OCI-LY7 (cell line): ENCODE data around the gene TNKS1BP1. TPM values are rescaled to one million over a fixed set of nuclear protein-coding genes. Genes with fewer than 3 reads are reported as not detected.

Source experiments
- BruUV-seq: library from RNA; stranded (reverse); fragments of 400-500 nt; replicated peaks from 2 replicates; lab custom pipeline; 2021; lab: Mats Ljungman, UMichigan
- CTCF ChIA-PET: fragments of 300-600 bp; sonication (Branson Sonifier 250); formaldehyde crosslinking; loops from one replicate; lab custom pipeline; 2022; ENCODE audit warnings: antibody characterized with exemption; ENCODE audit not compliant: unreplicated experiment; lab: Charles Lee
- POLR2A ChIA-PET: fragments of 300-600 bp; sonication (Branson Sonifier 250); formaldehyde crosslinking; loops from one replicate; lab custom pipeline; 2022; ENCODE audit warnings: antibody characterized with exemption; lab: Charles Lee
- DNase-seq: peaks from one replicate; pipeline ENCODE4 v3.0.0-alpha.2; 2015; ENCODE audit warnings: low spot score
- H2AFZ ChIP-seq: fragments of 200-600 bp; sonication (generic), shearing (Covaris generic); 2 replicates; pipeline ENCODE4 v1.6.1; 2014; ENCODE audit warnings: mild to moderate bottlenecking, antibody characterized with exemption, low read length, moderate library complexity
- H3K27ac ChIP-seq: fragments of 200-600 bp; sonication (generic); 2 replicates; pipeline ENCODE4 v1.5.1; 2014; ENCODE audit warnings: mixed run types, low read depth, mild to moderate bottlenecking, moderate library complexity, low read length, inconsistent platforms; ENCODE audit not compliant: poor library complexity, severe bottlenecking
- H3K36me3 ChIP-seq: fragments of 200-600 bp; sonication (generic); 2 replicates; pipeline ENCODE4 v1.6.1; 2014; ENCODE audit warnings: mild to moderate bottlenecking, antibody characterized with exemption, low read length, moderate library complexity, mixed read lengths; ENCODE audit not compliant: insufficient read depth
- H3K4me1 ChIP-seq: fragments of 200-600 bp; sonication (generic); 2 replicates; pipeline ENCODE4 v1.5.1; 2014; ENCODE audit warnings: mild to moderate bottlenecking, low read length; ENCODE audit not compliant: insufficient read depth, poor library complexity, severe bottlenecking
- H3K4me2 ChIP-seq: fragments of 200-600 bp; sonication (generic); 2 replicates; pipeline ENCODE4 v1.6.1; 2014; ENCODE audit warnings: mild to moderate bottlenecking, low read length
- H3K4me3 ChIP-seq: fragments of 200-600 bp; sonication (generic); 2 replicates; pipeline ENCODE4 v1.5.1; 2014; ENCODE audit warnings: mild to moderate bottlenecking, low read depth, low read length; ENCODE audit not compliant: poor library complexity, severe bottlenecking
- H3K79me2 ChIP-seq: fragments of 200-600 bp; sonication (generic); 2 replicates; pipeline ENCODE4 v1.6.1; 2016; ENCODE audit warnings: low read depth, mild to moderate bottlenecking, low read length, moderate library complexity, mixed read lengths; ENCODE audit not compliant: insufficient read depth
- H3K9me2 ChIP-seq: fragments of 200-600 bp; sonication (generic); 2 replicates; pipeline ENCODE4 v1.6.1; 2016; ENCODE audit warnings: mild to moderate bottlenecking, low read length, mixed read lengths; ENCODE audit not compliant: insufficient read depth
- H3K9me3 ChIP-seq: fragments of 200-600 bp; sonication (generic); 2 replicates; pipeline ENCODE4 v1.6.1; 2014; ENCODE audit warnings: mild to moderate bottlenecking, mixed run types, low read length, mixed read lengths
- H4K20me1 ChIP-seq: fragments of 200-600 bp; sonication (generic); 2 replicates; pipeline ENCODE4 v1.6.1; 2014; ENCODE audit warnings: mild to moderate bottlenecking, antibody characterized with exemption, low read length, moderate library complexity, mixed read lengths; ENCODE audit not compliant: insufficient read depth
- CTCF ChIP-seq: fragments of 200-600 bp; sonication (generic); conservative IDR thresholded peaks from 2 replicates; pipeline ENCODE4 v1.5.1; 2014; ENCODE audit warnings: mild to moderate bottlenecking, antibody characterized with exemption, low read length, moderate library complexity, mixed read lengths
- EZH2phosphoT487 ChIP-seq: fragments of 200-600 bp; sonication (generic); IDR thresholded peaks from 2 replicates; pipeline ENCODE4 v1.6.1; 2018; ENCODE audit warnings: low read depth, borderline replicate concordance, mild to moderate bottlenecking, mixed run types, antibody characterized with exemption, low read length, moderate library complexity, mixed read lengths
- intact Hi-C: fragments of 100-400 bp; cut with micrococcal nuclease; formaldehyde crosslinking; loops from one replicate; pipeline ENCODE4 v1.10.0; 2022; ENCODE audit not compliant: unreplicated experiment
- total RNA-seq, 2 experiments: library from RNA; depleted of rRNA in 1 of 2; stranded (reverse); fragments of >200 nt in 1 of 2; shearing (Covaris generic) in 1 of 2; gene quantifications; 2 replicates each; pipeline ENCODE4 v1.2.3, GENCODE V29; 2014 to 2022

TNKS1BP1 gene
- total RNA-seq, 2 experiments from 2014 or later, result 5.3 to 16.4 TPM

- intact Hi-C loops, result no loop called here
- H3K9me2 ChIP-seq, result no peaks in the 10 kb centered on the region
- DNase-seq, result no peak
- H3K9me3 ChIP-seq, result no peaks in the 10 kb centered on the region
- no TSS peak for BruUV-seq
- TF ChIP-seq CTCF (no peak), EZH2phosphoT487 (no peak)
- H3K4me2 ChIP-seq, result no peak overlapping the region
- ChIA-PET POLR2A (interaction anchor here (0.6 kb wide), 2 partner anchors 13 to 70 kb away, joined by 4 to 5 read pairs; no protein-coding TSS in a partner anchor), CTCF (no interaction called here)
- H4K20me1 ChIP-seq, result no peaks in the 10 kb centered on the region
- no peaks in the 10 kb centered on the region for H3K79me2 ChIP-seq
- H3K4me3 ChIP-seq, result no peak overlapping the region
- H3K4me1 ChIP-seq, result no peaks in the 10 kb centered on the region
- no peak overlapping the region for H2AFZ ChIP-seq
- H3K36me3 ChIP-seq, result peaks cover 12% of the 10 kb centered on the region; the same call in 1 of the 2 replicates
- H3K27ac ChIP-seq, result no peak overlapping the region
These were observed 8.7 kb downstream of the TNKS1BP1 start for GRCh38 chr11:57316017-57316416.

GRCh38 chr11:57315491-57315890, 9.3 kb downstream of the TNKS1BP1 start:
- H3K36me3 ChIP-seq, result peaks cover 12% of the 10 kb centered on the region; the same call in 1 of the 2 replicates
- intact Hi-C loops, result no loop called here
- H3K4me3 ChIP-seq, result no peak overlapping the region
- no TSS peak for BruUV-seq
- H3K9me3 ChIP-seq, result no peaks in the 10 kb centered on the region
- no peaks in the 10 kb centered on the region for H3K79me2 ChIP-seq
- CTCF ChIA-PET, result no interaction called here
- no peak overlapping the region for H3K4me2 ChIP-seq
- no peak for TF ChIP-seq CTCF
- TF ChIP-seq EZH2phosphoT487, result no peak
- no peak for DNase-seq
- H2AFZ ChIP-seq, result no peak overlapping the region
- H3K4me1 ChIP-seq, result no peaks in the 10 kb centered on the region
- no peaks in the 10 kb centered on the region for H4K20me1 ChIP-seq
- H3K9me2 ChIP-seq, result no peaks in the 10 kb centered on the region
- H3K27ac ChIP-seq, result no peak overlapping the region
- POLR2A ChIA-PET, result interaction anchor here (0.6 to 0.7 kb wide), 2 partner anchors 14 to 298 kb away, joined by 4 to 6 read pairs; no protein-coding TSS in a partner anchor

DNA sequence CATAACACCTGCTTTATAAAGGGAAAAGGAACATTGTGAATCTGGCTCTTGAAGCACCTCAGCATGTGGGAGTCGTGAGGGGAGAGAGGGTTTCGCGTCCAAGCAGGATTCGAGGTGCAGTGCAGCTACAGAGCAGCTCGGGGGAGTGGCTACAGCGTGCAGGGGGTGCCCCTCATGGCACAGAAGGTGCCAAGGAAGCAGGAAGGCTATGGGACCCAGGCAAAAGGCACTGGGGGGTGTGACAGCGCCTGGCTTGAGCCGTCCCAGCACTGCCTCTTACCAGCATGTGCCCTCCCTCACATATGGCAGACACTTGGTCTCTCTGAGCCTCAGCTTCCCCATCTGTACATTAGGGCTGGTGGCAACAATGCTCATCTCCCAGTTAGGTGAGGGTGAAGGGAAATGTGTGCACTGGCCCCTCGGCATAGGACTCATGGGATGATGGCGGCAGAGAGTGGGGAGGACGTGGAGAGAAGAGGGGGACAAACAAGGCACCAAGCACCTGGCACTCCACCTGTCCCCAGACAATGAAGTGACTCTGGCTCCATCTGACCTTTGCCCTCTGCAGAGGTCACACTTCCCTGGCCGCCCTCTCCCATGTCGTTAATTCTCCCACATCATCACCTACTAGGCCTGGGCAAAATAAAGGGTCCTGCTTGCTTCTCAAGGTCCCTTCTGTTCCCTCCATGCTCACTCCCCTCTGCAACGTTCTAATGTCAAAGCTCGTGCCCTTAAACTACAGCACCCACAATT, 10.4 kb downstream of the TNKS1BP1 start:
- H3K4me1 ChIP-seq, result no peaks in the 10 kb centered on the region
- BruUV-seq, result no TSS peak
- no peaks in the 10 kb centered on the region for H3K9me2 ChIP-seq
- H3K9me3 ChIP-seq, result no peaks in the 10 kb centered on the region
- H4K20me1 ChIP-seq, result no peaks in the 10 kb centered on the region
- TF ChIP-seq CTCF, result no peak
- no peak for TF ChIP-seq EZH2phosphoT487
- intact Hi-C loops, result no loop called here
- peaks cover 12% of the 10 kb centered on the region; the same call in 1 of the 2 replicates for H3K36me3 ChIP-seq
- DNase-seq, result no peak
- CTCF ChIA-PET, result no interaction called here
- no peak overlapping the region for H3K27ac ChIP-seq
- POLR2A ChIA-PET, result no interaction called here
- no peak overlapping the region for H2AFZ ChIP-seq
- H3K4me2 ChIP-seq, result no peak overlapping the region
- no peaks in the 10 kb centered on the region for H3K79me2 ChIP-seq
- no peak overlapping the region for H3K4me3 ChIP-seq
